Astrocyte (in vitro differentiated cells and primary cell): ENCODE data around the gene MMP21.

Experiments
- EZH2 ChIP-seq: IDR thresholded peaks from 2 replicates; pipeline ENCODE4 v1.6.1; 2012; ENCODE audit warnings: mild to moderate bottlenecking, low read length, inconsistent platforms; ENCODE audit not compliant: insufficient read depth
- TF ChIP-seq, protein P1 (sequence below): IDR thresholded peaks from 2 replicates; pipeline ENCODE4 v1.5.1; 2011; ENCODE audit warnings: low read depth, mild to moderate bottlenecking, inconsistent platforms, low read length, moderate library complexity; ENCODE audit not compliant: insufficient read depth

GRCh38 chr10:125720002-125720382 lies 55.6 kb downstream of the MMP21 start:
- TF ChIP-seq, protein P1, sequence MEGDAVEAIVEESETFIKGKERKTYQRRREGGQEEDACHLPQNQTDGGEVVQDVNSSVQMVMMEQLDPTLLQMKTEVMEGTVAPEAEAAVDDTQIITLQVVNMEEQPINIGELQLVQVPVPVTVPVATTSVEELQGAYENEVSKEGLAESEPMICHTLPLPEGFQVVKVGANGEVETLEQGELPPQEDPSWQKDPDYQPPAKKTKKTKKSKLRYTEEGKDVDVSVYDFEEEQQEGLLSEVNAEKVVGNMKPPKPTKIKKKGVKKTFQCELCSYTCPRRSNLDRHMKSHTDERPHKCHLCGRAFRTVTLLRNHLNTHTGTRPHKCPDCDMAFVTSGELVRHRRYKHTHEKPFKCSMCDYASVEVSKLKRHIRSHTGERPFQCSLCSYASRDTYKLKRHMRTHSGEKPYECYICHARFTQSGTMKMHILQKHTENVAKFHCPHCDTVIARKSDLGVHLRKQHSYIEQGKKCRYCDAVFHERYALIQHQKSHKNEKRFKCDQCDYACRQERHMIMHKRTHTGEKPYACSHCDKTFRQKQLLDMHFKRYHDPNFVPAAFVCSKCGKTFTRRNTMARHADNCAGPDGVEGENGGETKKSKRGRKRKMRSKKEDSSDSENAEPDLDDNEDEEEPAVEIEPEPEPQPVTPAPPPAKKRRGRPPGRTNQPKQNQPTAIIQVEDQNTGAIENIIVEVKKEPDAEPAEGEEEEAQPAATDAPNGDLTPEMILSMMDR, result no peak
- no peak for TF ChIP-seq EZH2
